Lower leg skin (tissue), 4 donors: Measurements from ENCODE around the gene IPO11. TPM values are rescaled to one million over a fixed set of nuclear protein-coding genes. Genes with fewer than 3 reads are reported as not detected.

Experiments
- DNase-seq, 2 donors: peaks; one replicate each; pipeline ENCODE4 v3.0.0-alpha.2; 2019; ENCODE audit warnings: low spot score in 2 of 2
- H3K4me3 ChIP-seq: fragments of 200-600 bp; sonication (generic); 2 replicates; pipeline ENCODE4 v1.5.1; 2017; ENCODE audit warnings: mild to moderate bottlenecking, low read depth; ENCODE audit not compliant: poor library complexity, severe bottlenecking
- POLR2A ChIP-seq, 2 donors: fragments of 450-650 bp; IDR thresholded peaks; one replicate each; pipeline ENCODE4 v1.6.1; 2016 to 2017; ENCODE audit warnings: antibody characterized with exemption in 2 of 2, mild to moderate bottlenecking in 1 of 2, moderate library complexity in 1 of 2
- WGBS, 2 donors: methylation state at CpG; one replicate each; pipeline ENCODE4 v1.1.5; 2018; 5-methylcytosine and 5-hydroxymethylcytosine counted together
- intact Hi-C: fragments of 100-400 bp; cut with DNase I; formaldehyde crosslinking; loops from one replicate; pipeline ENCODE4 v1.15.0; 2023; ENCODE audit warnings: low total_unique reads
- total RNA-seq, 4 donors: library from RNA; depleted of rRNA; stranded (reverse); fragments of >200 nt; gene quantifications; one replicate each; pipeline ENCODE4 v1.1.0, GENCODE V29; 2016
- TF ChIP-seq, protein P1 (sequence below), 3 donors: fragments of 450-650 bp; IDR thresholded peaks; one replicate each; pipeline ENCODE4 v1.5.1; 2016; ENCODE audit warnings: antibody characterized with exemption in 3 of 3, mild to moderate bottlenecking in 3 of 3, moderate library complexity in 2 of 3

IPO11 gene
- total RNA-seq, 4 donors from 2014 or later = 12.9 to 21.8 (median 15.2) TPM

DNA sequence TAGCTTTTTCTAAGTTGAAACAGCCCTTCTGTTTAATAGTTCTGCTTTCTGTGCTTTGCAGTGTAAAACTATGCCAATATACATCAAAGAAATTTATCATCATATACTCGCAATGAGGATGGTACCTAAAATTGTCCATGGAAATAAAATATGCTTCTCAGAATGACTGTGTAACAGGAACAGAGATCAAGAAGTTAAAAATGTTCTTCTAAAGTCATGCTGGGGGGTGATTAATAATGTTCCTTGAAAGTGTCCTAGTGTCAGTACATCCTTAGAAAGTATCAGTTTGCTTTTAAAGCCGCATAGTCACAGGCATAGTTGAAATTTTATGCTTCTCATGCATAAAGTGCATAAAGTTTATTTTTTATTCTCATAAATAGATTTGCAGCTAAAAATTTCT is 162.0 kb downstream of the IPO11 start:
- WGBS, 2 donors = 86 to 94% methylated on average over 2 of the region's 2 CpGs
- no peak for DNase-seq
- no peak for TF ChIP-seq POLR2A (IDR thresholded peaks at IDR 0.05)
- TF ChIP-seq, protein P1, sequence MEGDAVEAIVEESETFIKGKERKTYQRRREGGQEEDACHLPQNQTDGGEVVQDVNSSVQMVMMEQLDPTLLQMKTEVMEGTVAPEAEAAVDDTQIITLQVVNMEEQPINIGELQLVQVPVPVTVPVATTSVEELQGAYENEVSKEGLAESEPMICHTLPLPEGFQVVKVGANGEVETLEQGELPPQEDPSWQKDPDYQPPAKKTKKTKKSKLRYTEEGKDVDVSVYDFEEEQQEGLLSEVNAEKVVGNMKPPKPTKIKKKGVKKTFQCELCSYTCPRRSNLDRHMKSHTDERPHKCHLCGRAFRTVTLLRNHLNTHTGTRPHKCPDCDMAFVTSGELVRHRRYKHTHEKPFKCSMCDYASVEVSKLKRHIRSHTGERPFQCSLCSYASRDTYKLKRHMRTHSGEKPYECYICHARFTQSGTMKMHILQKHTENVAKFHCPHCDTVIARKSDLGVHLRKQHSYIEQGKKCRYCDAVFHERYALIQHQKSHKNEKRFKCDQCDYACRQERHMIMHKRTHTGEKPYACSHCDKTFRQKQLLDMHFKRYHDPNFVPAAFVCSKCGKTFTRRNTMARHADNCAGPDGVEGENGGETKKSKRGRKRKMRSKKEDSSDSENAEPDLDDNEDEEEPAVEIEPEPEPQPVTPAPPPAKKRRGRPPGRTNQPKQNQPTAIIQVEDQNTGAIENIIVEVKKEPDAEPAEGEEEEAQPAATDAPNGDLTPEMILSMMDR (IDR thresholded peaks at IDR 0.05) = no peak
- intact Hi-C loops = no loop called here
- H3K4me3 ChIP-seq = no peak overlapping the region

DNA sequence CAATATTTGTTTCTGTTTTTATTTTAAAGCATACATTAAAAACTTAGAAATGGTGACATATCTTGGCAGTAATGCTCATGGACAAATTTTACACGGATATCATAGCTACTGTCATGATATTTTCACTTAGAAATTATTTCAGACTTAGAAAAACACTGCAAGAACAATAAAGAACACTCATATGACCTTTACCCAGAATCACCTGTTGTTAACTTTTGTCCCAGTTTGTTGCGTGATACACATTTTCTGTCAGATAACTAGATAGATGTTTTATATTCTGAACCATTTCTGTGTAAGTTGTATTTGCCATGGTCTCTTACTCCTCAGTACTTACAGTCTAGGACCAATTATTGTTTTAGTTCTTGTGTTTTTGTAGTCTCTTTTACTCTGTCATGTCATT is 162.5 kb downstream of the IPO11 start:
- 83 to 86% methylated on average over 2 of the region's 2 CpGs for WGBS, 2 donors
- no peak overlapping the region for H3K4me3 ChIP-seq
- DNase-seq = no peak
- TF ChIP-seq, protein P1 (IDR thresholded peaks at IDR 0.05) = no peak
- TF ChIP-seq POLR2A (IDR thresholded peaks at IDR 0.05) = no peak
- intact Hi-C loops = no loop called here

DNA sequence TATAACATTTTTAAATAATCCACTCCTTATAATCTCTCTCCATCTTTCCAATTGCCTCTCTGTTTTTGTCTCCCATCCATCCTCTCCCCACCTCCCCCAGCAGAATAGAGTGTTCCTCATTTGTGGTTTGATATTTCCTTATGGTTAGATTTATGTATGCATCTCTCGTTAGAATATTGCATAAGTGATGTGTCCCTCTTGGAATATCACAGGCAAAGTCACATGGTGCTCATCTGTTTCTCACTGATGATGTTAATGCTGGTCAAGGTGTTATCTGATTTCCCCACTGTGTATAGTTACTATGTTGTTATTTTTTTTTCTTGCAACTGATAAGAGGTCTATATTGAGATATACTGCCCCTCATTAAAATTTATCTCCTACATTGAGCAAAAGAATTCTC is 162.9 kb downstream of the IPO11 start:
- intact Hi-C loops = no loop called here
- no peak overlapping the region for H3K4me3 ChIP-seq
- no peak for TF ChIP-seq POLR2A (IDR thresholded peaks at IDR 0.05)
- TF ChIP-seq, protein P1 (IDR thresholded peaks at IDR 0.05) = no peak
- WGBS, 2 donors = 39 to 45% methylated on average over 1 of the region's 1 CpG
- DNase-seq = no peak

DNA sequence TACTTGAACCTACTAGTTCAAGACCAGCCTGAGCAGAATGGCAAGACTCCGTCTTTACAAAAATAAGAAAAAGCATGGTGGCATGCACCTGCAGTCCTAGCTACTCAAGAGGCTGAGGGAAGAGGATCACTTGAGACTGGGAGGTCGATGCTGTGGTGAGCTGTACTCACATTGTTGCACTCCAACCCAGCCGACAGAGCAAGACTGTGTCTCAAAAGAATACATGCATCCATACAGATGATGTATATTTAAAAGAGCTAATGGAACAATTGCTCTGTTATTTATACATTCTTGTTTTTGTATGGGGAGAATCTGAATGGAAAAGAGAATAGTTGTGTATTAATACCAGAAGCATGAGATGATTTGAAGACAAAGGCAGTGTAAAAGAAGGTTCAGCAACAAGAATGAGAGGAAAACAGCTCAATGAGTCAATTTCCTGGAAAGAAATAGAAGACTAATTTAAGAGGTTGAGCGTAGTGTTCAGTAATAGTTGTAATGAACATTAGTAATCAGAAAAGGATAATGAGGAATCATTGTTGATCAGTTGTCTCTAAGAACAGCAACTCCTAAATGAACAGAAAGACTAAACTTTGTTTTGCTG is 164.1 kb downstream of the IPO11 start:
- WGBS, 2 donors = 87% methylated on average over 4 of the region's 4 CpGs
- intact Hi-C loops = no loop called here
- H3K4me3 ChIP-seq = no peak overlapping the region
- DNase-seq = no peak
- TF ChIP-seq, protein P1 (IDR thresholded peaks at IDR 0.05) = no peak
- no peak for TF ChIP-seq POLR2A (IDR thresholded peaks at IDR 0.05)

DNA sequence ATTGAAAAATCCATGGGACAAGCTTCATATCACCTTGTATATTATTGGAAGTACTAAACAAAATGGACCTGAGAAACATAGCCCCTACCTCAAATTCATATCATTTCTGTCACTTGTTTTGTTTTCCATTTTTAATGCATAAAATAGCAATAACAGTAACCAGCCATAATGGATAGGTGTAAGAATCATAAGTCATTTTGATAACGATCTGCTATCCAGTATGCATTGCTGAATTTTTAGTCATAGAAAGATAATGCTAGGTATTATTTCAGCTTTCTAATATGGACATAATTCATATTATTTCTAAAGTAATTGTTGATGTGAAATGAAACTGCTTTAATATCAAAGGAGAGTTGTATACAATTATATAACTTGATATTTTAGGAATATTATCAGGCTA is 164.9 kb downstream of the IPO11 start:
- no peak for DNase-seq
- no peak overlapping the region for H3K4me3 ChIP-seq
- WGBS, 2 donors = 83 to 87% methylated on average over 1 of the region's 1 CpG
- intact Hi-C loops = no loop called here
- TF ChIP-seq POLR2A (IDR thresholded peaks at IDR 0.05) = no peak
- TF ChIP-seq, protein P1 (IDR thresholded peaks at IDR 0.05) = no peak

DNA sequence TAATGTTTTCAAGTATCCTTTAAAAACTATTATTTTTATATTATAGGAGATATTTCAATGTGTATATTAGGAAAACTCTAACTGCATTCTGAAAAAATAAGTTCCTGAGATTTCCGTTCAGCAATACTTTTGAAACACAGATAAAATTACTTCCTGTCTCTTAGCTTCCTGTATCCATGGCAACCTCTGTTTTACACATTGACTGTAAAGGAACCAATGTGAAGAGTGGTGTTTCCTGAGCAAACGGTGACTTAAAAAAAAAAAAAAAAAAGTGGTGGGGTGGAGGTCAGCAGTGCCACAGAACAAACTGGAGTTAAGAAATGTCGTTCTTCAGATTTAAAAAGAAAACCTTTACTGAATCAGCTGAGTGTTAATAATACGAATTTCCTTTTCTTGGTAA is 166.0 kb downstream of the IPO11 start, which contains the start of gene LRRC70:
TSS of gene LRRC70 (plus strand) at position 280 of the 400 bp plus-strand sequence. CDS start 620 bp downstream, outside the sequence.
- WGBS, 2 donors = 53 to 66% methylated on average over 4 of the region's 4 CpGs
- intact Hi-C loops = no loop called here
- TF ChIP-seq POLR2A (IDR thresholded peaks at IDR 0.05) = no peak
- TF ChIP-seq, protein P1 (IDR thresholded peaks at IDR 0.05) = no peak
- H3K4me3 ChIP-seq = no peak within 1 kb of the TSS
- no peak for DNase-seq
